ENCODE results near the gene ZNF213.
A peak's percentile ranks its signal among the peaks of the same experiment; 100 is the strongest.
"Not testable (repeated sequence)": the region's sequence is repeated elsewhere in the genome, so short reads cannot be mapped to it uniquely, and the experiment has no call there.

Gene ZNF213

DNA sequence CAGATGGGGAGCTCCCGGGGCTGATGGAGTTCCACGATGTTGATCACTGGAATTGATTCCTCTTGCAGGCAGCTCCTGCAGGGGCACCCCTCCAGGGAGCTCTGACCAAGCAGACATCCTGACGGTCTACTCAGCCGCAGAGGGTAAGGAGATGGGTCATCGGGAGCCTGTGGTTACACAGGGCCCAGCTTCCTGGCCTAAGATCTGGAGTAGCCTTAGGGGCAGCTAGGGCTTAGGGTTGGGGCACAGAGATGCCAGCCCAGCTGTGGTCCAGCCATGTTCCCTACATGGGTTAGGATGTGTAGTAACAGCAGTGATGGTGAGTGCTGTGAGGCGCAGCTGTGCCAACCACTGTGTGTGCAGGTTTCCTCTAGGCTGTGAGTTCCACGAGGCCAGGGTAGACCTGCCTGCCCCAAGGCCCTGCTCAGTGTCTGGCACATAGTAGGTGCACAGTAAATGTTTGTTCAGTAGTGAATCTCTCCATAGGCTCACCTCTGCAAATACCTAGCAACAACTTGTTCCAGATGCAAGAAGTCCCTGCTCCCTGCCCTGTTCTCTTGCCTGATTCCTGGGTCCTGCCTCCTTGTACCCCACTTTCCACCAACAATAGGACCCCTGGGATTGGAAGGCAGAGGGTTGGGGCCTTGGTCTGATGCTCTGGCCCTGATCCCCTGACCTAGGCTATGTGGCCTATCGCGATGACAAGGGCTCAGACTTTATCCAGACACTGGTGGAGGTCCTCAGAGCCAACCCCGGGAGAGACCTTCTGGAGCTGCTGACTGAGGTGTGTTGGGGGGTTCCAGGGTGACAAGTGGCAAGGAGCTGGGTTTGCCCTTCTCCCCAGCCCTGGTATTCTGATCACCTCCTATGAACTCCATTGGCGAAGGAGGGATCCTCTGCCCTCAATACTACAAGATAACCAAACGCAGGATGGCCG is 13.7 kb downstream of the ZNF213 start:
- DNase-seq (ENCODE audit: low spot score) = no peak

DNA sequence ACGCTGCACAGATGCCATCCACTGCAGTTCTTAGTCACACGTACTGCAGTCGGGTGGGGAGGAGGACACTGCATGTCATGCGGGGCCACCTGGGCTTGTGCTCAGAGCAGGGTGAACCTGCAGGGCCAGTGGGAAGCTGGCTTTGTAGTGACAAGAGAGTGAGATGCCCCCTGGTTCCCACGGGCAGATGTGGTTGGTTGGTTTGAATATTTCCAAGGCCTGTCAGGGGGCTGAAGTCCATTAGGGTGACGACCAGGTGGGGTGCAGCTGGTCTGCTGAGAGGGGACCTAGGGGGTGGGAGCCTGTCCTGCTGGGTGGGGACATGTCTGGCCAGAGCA is 14.3 kb downstream of the ZNF213 start:
- no peak for DNase-seq (ENCODE audit: low spot score)

DNA sequence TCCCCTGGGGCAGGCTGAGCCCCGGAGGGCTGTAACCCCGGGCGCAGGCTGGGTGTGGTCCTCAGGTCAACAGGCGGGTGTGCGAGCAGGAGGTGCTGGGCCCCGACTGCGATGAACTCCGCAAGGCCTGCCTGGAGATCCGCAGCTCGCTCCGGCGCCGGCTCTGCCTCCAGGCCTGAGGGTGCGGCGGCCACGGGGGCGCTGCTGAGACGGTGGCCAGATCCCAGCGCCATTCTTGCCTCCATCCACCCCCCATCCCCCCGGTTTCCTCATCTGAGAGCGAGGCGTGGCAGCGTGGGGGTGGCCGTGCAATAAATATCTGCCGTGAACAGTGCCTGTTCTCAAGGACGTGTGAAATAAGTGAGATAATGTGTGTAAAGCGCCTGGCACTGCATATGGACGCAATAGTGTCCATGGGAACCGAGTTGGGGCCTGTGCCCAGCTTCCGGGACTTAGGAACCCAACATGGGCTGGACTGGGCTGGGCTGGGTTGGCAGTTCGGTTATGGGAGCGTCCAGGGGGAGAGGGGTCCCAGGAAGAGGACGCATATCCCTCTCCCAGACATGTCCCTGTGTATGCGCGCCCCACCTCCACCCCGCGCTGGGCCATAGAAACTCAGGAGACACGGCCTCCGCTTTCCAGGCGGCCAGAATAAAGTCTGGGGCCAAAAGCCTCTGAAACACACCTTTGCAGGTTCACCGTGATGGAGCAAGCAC is 15.0 kb downstream of the ZNF213 start:
- DNase-seq (ENCODE audit: low spot score) = peak; percentile 60

DNA sequence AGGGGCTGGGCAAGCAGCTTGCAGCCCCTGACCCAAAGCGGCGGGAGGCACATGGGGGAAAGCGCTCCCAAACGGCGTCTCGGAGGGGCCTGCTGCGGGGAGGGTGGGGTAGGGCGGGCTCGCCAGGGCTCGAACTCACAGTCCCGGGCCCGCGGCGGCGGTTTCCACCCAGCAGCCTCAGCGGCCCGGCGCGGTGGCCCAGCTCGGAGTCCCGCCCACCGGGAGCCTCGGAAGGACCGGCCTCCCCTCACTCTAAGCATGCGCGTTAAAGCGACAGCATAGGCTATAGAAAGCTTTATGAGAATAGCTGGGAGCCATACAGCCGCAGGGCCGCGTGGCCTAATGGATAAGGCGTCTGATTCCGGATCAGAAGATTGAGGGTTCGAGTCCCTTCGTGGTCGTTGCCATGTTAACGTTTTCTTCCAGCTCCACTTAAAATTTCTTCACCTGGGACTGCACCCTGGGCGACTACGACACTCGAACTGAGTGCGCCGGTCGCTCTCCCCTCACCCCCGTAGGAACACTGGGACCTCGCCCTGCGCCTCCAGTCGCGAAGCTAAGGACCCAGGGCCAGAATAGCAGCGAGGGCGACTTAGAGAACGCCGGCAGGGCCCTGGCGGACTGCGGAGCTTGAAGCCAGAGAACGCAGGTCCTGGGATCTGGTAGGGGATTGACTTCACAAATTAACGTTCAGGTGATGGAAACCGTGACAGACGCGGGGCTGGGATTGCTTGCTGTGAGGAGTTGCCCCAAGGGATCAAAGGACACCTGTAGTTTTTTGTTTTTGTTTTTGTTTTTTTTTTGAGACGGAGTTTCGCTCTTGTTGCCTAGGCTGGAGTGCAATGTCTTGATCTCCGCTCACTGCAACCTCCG is 15.8 kb downstream of the ZNF213 start:
- DNase-seq (ENCODE audit: low spot score) = peak; percentile 95

- DNase-seq (ENCODE audit: low spot score) = no peak
Observed at GRCh38 chr16:3152027-3152276, 17.1 kb downstream of the ZNF213 start.

- peak; percentile 30 for DNase-seq (ENCODE audit: low spot score)
Observed at GRCh38 chr16:3152277-3152990, 17.6 kb downstream of the ZNF213 start.

GRCh38 chr16:3152991-3153368 is 18.2 kb downstream of the ZNF213 start:
- no peak for DNase-seq (ENCODE audit: low spot score)

DNA sequence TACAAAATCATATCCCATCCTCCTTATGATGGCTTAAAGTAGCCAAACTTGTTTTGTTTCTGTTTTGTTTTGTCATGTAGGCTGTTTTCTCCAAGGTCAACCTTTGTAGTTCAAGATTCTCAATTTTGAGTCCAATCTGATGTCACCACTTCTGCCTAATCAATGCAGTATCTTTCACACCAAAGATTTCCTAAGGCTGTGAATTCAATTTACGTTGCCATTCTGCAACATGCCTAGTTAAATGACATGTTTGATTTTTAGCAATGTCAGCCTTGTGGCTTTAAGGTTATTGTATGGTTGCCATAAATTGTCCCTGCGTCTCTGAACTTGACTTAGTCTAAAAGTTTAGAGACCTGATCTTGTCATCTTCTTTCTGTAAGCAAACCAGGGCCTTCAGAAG is 20.4 kb downstream of the ZNF213 start:
- no peak for DNase-seq (ENCODE audit: low spot score)

DNA sequence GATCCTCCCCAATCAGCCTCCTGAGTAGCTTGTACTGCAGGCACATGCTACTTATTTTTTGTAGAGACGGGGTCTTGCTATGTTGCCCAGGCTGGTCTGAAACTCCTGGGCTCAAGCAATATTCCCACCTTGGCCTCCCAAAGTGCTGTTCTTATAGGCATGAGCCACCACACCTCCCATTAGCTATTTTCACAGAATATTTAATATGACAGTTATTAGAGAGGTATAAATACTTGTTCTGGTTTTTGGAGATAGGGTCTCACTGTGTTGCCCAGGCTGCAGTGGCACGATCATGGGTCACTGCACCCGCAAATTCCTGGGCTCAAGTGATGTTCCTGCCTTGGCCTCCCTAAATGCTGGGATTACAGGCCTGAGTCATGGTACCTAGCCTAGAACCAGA is 21.1 kb downstream of the ZNF213 start:
- DNase-seq (ENCODE audit: low spot score) = no peak

- DNase-seq (ENCODE audit: low spot score) = peak; percentile 26
Observed at GRCh38 chr16:3157229-3158025, 22.6 kb downstream of the ZNF213 start.

GRCh38 chr16:3158026-3158509 is 23.2 kb downstream of the ZNF213 start:
- DNase-seq (ENCODE audit: low spot score) = no peak

- DNase-seq (ENCODE audit: low spot score) = peak; percentile 90
Observed at GRCh38 chr16:3158510-3159314, 23.9 kb downstream of the ZNF213 start.

DNA sequence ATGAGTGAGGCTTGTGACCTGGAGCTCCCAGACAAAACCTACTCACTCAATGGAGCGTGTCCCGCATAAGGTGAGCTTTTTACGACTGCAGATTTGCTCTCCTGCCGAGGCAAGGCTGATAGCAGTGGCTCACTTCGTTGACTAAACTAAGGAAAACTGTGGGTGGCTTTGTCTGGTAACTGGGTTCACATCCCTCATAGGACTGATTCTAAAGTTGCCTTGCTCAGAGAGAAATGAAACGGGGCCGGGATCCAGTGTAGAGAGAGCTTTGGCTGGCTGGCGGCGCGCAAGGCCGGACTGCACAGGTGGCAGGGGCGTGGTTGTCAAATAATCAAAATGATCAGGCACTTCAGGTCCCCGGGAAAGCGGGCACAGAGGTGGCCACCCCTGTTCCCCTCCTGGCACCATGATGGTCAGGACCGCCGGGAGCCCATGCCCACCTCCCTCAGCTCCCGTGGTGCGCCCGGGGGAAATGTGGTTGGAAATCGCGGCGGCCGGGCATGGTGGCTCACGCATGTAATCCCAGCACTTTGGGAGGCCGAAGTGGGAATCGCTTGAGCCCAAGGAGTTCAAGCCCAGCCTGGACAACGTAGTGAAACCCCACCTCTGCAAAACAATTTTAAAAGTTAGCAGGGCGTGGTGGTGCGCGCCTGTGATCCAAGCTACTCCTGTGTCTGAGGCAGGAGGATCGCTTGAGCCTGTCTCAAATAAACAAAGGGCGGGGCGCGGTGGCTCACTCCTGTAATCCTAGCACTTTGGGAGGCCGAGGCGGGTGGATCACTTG is 26.6 kb downstream of the ZNF213 start:
- DNase-seq (ENCODE audit: low spot score) = no peak

- no peak for DNase-seq (ENCODE audit: low spot score)
Observed at GRCh38 chr16:3164121-3164991, 29.5 kb downstream of the ZNF213 start.

DNA sequence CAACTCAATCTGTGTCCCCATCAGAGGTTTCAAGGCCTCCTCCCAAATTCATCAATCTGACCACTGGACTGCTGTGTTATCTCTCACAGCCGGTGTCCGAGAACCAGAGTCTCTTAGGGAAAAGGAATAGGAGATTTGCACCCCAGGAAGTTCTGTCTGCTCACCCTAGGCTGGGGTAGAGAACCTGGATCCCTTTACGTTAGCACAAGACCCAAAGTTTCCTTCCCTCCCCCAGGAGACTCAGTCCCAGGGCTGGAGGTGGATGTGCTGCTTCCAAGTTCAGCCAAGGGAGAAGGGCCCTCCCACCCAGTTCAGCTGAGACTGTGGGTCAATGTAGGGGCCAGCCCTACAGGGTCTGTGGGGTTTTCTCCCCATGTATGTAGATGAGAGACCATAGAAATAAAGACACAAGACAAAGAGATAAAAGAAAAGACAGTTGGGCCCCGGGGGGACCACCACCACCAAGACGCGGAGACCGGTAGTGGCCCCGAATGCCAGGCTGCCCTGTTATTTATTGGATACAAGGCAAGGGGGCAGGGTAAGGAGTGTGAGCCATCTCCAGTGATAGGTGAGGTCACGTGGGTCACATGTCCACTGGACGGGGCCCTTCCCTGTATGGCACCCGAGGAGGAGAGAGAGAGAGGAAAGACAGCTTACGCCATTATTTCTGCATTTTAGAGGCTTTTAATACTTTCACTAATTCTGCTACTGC is 30.4 kb downstream of the ZNF213 start:
- DNase-seq (ENCODE audit: low spot score) = no peak

GRCh38 chr16:3166505-3166886 is 31.7 kb downstream of the ZNF213 start:
- no peak for DNase-seq (ENCODE audit: low spot score)

GRCh38 chr16:3168729-3169128 is 33.9 kb downstream of the ZNF213 start:
- DNase-seq (ENCODE audit: low spot score) = not testable (repeated sequence)
